Neural progenitor cell (in vitro differentiated cells): ENCODE data around the gene CKAP4.

Experiments
- EZH2 ChIP-seq: fragments of 200-600 bp; sonication (generic); IDR thresholded peaks from 2 replicates; pipeline ENCODE4 v1.6.1; 2017; ENCODE audit warnings: antibody characterized with exemption, mild to moderate bottlenecking, moderate library complexity
- EZH2phosphoT487 ChIP-seq: fragments of 200-600 bp; sonication (generic); IDR thresholded peaks from 2 replicates; pipeline ENCODE4 v1.6.1; 2017; ENCODE audit warnings: antibody characterized with exemption
- TF ChIP-seq, protein P1 (sequence below): fragments of 200-600 bp; sonication (generic); IDR thresholded peaks from 2 replicates; pipeline ENCODE4 v1.5.1; 2017; ENCODE audit warnings: antibody characterized with exemption, mild to moderate bottlenecking

DNA sequence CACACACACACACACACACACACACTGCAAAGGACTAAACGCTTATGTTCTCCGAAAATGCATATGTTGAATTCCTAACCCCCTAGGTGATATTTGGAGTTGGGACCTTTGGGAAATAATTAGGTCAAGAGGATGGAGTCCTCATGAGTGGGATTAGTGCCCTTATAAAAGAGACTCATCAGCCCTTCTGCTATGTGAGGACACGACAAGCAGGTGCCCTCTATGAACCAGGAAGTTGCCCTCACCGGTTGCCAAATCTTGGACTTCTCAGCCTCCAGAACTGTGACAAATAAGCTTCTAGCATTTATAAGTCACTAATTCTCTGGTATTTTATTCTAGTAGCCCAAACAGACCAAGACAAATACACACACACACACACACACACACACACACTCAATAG lies 34.0 kb upstream of the CKAP4 start:
- TF ChIP-seq EZH2 (no peak), EZH2phosphoT487 (no peak)
- TF ChIP-seq, protein P1, sequence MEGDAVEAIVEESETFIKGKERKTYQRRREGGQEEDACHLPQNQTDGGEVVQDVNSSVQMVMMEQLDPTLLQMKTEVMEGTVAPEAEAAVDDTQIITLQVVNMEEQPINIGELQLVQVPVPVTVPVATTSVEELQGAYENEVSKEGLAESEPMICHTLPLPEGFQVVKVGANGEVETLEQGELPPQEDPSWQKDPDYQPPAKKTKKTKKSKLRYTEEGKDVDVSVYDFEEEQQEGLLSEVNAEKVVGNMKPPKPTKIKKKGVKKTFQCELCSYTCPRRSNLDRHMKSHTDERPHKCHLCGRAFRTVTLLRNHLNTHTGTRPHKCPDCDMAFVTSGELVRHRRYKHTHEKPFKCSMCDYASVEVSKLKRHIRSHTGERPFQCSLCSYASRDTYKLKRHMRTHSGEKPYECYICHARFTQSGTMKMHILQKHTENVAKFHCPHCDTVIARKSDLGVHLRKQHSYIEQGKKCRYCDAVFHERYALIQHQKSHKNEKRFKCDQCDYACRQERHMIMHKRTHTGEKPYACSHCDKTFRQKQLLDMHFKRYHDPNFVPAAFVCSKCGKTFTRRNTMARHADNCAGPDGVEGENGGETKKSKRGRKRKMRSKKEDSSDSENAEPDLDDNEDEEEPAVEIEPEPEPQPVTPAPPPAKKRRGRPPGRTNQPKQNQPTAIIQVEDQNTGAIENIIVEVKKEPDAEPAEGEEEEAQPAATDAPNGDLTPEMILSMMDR = no peak
